ENCODE results near the gene TSPAN4. TPM values are rescaled to one million over a fixed set of nuclear protein-coding genes. Genes with fewer than 3 reads are reported as not detected.

Gene TSPAN4
- total and polyA plus RNA-seq, 2 of the 13 experiments (the other 11 are each of a cell fraction or from before 2014, with no cell fraction given): 31.7 to 68.3 TPM

- TF ChIP-seq ARID4A (CRISPR knock-in tag; IDR thresholded peaks at IDR 0.05; ENCODE audit: borderline replicate concordance) (peak; percentile 96), MBD4 (IDR thresholded peaks at IDR 0.05; ENCODE audit: borderline replicate concordance, low read length) (no peak), EZH2 (conservative IDR thresholded peaks at IDR 0.05; ENCODE audit: low read depth, low read length) (no peak), ZFP82 (CRISPR knock-in tag; IDR thresholded peaks at IDR 0.05; ENCODE audit: borderline replicate concordance) (no peak; the same call in 1 of the 2 replicates), NFRKB (IDR thresholded peaks at IDR 0.05) (no peak), FOXP4 (CRISPR knock-in tag; IDR thresholded peaks at IDR 0.05) (no peak), ARNT (IDR thresholded peaks at IDR 0.05) (no peak), BATF2 (CRISPR knock-in tag; IDR thresholded peaks at IDR 0.05) (no peak), AKNA (CRISPR knock-in tag; IDR thresholded peaks at IDR 0.05; ENCODE audit: borderline replicate concordance) (no peak), RAD51 (IDR thresholded peaks at IDR 0.05; ENCODE audit: borderline replicate concordance) (no peak), HNRNPH1 (optimal IDR thresholded peaks at IDR 0.05; ENCODE audit: low read depth, low read length) (no peak), SMAD1 (CRISPR knock-in tag; IDR thresholded peaks at IDR 0.05; ENCODE audit: borderline replicate concordance, low read depth) (peak; percentile 46; the same call in 1 of the 2 replicates), ZNF720 (CRISPR knock-in tag; IDR thresholded peaks at IDR 0.05) (no peak), CREB3 (CRISPR knock-in tag; IDR thresholded peaks at IDR 0.05) (no peak)
Measured at GRCh38 chr11:827146-827896, 15.3 kb upstream of the TSPAN4 start (continued).
